Fibroblast of upper back skin (primary cell): ENCODE measurements around the gene FAM187B.
"Not testable (repeated sequence)": the region's sequence is repeated elsewhere in the genome, so short reads cannot be mapped to it uniquely, and the experiment has no call there.

Source experiments
- DNase-seq: peaks from one replicate; pipeline ENCODE4 v3.0.0-alpha.2; 2013

The FAM187B gene

GRCh38 chr19:35231956-35232645 lies 3.6 kb upstream of the FAM187B start:
- DNase-seq = no peak

- no peak for DNase-seq
Measured at GRCh38 chr19:35229601-35230000, 1.1 kb upstream of the FAM187B start.

- no peak for DNase-seq
Measured at GRCh38 chr19:35226748-35227147, 1.8 kb downstream of the FAM187B start.

GRCh38 chr19:35225951-35226350 lies 2.6 kb downstream of the FAM187B start:
- no peak for DNase-seq

GRCh38 chr19:35224681-35225571 lies 3.6 kb downstream of the FAM187B start:
- no peak for DNase-seq

GRCh38 chr19:35223862-35224505 lies 4.6 kb downstream of the FAM187B start:
- DNase-seq = no peak

GRCh38 chr19:35223084-35223790 lies 5.3 kb downstream of the FAM187B start:
- no peak for DNase-seq

GRCh38 chr19:35222373-35223015 lies 6.0 kb downstream of the FAM187B start:
- DNase-seq = no peak

GRCh38 chr19:35220973-35221590 lies 7.5 kb downstream of the FAM187B start:
- DNase-seq = not testable (repeated sequence)

GRCh38 chr19:35220315-35220921 lies 8.1 kb downstream of the FAM187B start:
- no peak for DNase-seq

- no peak for DNase-seq
Measured at GRCh38 chr19:35219008-35219407, 9.5 kb downstream of the FAM187B start.

- DNase-seq = no peak
Measured at GRCh38 chr19:35217649-35217990, 10.9 kb downstream of the FAM187B start.

- no peak for DNase-seq
Measured at GRCh38 chr19:35216833-35217648, 11.5 kb downstream of the FAM187B start.

GRCh38 chr19:35216016-35216832 lies 12.3 kb downstream of the FAM187B start:
- no peak for DNase-seq

GRCh38 chr19:35214766-35215422 lies 13.6 kb downstream of the FAM187B start:
- DNase-seq = no peak

- DNase-seq = peak; percentile 51
Measured at GRCh38 chr19:35213663-35214632, 14.6 kb downstream of the FAM187B start.

GRCh38 chr19:35212241-35212640 lies 16.3 kb downstream of the FAM187B start:
- DNase-seq = no peak
